A172 (cell line): ENCODE data around the gene MYO16. TPM values are rescaled to one million over a fixed set of nuclear protein-coding genes. Genes with fewer than 3 reads are reported as not detected.
A peak's percentile ranks its signal among the peaks of the same experiment; 100 is the strongest.

Experiments used
- DNase-seq: peaks from one replicate; pipeline ENCODE4 v3.0.0-alpha.2; 2015; ENCODE audit warnings: low spot score
- total RNA-seq: library from RNA; depleted of rRNA; stranded (reverse); fragments of >200 nt; shearing (Covaris generic); gene quantifications from 2 replicates; pipeline ENCODE4 v1.2.3, GENCODE V29; 2014

Gene MYO16
- total RNA-seq, 1 experiment from 2014 or later, result not detected

- DNase-seq, result no peak
These were observed 602.5 kb downstream of the MYO16 start for GRCh38 chr13:109231888-109232287.

GRCh38 chr13:109233293-109233692, 603.9 kb downstream of the MYO16 start:
- no peak for DNase-seq

- no peak for DNase-seq
These were observed 606.5 kb downstream of the MYO16 start for GRCh38 chr13:109235901-109236300.

GRCh38 chr13:109241160-109241559, 611.7 kb downstream of the MYO16 start:
- peak; percentile 37 for DNase-seq

- DNase-seq, result peak; percentile 93
These were observed 614.0 kb downstream of the MYO16 start for GRCh38 chr13:109243311-109243951.

GRCh38 chr13:109244566-109244965, 615.2 kb downstream of the MYO16 start:
- DNase-seq, result no peak

GRCh38 chr13:109246001-109246400, 616.6 kb downstream of the MYO16 start:
- no peak for DNase-seq

GRCh38 chr13:109249780-109250528, 620.5 kb downstream of the MYO16 start:
- peak; percentile 67 for DNase-seq

- DNase-seq, result no peak
These were observed 622.5 kb downstream of the MYO16 start for GRCh38 chr13:109251956-109252355.

- no peak for DNase-seq
These were observed 623.9 kb downstream of the MYO16 start for GRCh38 chr13:109253316-109253715.

- no peak for DNase-seq
These were observed 624.9 kb downstream of the MYO16 start for GRCh38 chr13:109254274-109254673.

GRCh38 chr13:109255141-109255856, 625.9 kb downstream of the MYO16 start:
- DNase-seq, result no peak

GRCh38 chr13:109256866-109257760, 627.7 kb downstream of the MYO16 start:
- DNase-seq, result peak; percentile 97
